HG02981 (cell line): ENCODE data around the gene DNAI1.
"Not testable (repeated sequence)": the region's sequence is repeated elsewhere in the genome, so short reads cannot be mapped to it uniquely, and the experiment has no call there.

Source experiments
- ATAC-seq: cut with Tn5 transposase; IDR thresholded peaks from one replicate; pipeline ENCODE4 v1.9.1; 2021; ENCODE audit warnings: mild to moderate bottlenecking, moderate library complexity; ENCODE audit not compliant: unreplicated experiment

The DNAI1 gene

GRCh38 chr9:34450644-34451043 lies 8.0 kb upstream of the DNAI1 start:
- ATAC-seq: no peak

- ATAC-seq: no peak
These were observed 7.5 kb upstream of the DNAI1 start for GRCh38 chr9:34451135-34451534.

- no peak for ATAC-seq
These were observed 7.1 kb upstream of the DNAI1 start for GRCh38 chr9:34451545-34451944.

- ATAC-seq: no peak
These were observed 6.0 kb upstream of the DNAI1 start for GRCh38 chr9:34452568-34452967.

- no peak for ATAC-seq
These were observed 4.0 kb upstream of the DNAI1 start for GRCh38 chr9:34454571-34455065.

- no peak for ATAC-seq
These were observed 2.5 kb upstream of the DNAI1 start for GRCh38 chr9:34456151-34456550.

- ATAC-seq: no peak
These were observed 1.9 kb upstream of the DNAI1 start for GRCh38 chr9:34456746-34457145.

- no peak for ATAC-seq
These were observed 1.2 kb upstream of the DNAI1 start for GRCh38 chr9:34457266-34458012.

GRCh38 chr9:34458959-34459340 lies 345 bp downstream of the DNAI1 start:
- no peak for ATAC-seq

- ATAC-seq: no peak
These were observed 751 bp downstream of the DNAI1 start for GRCh38 chr9:34459356-34459755.

- ATAC-seq: no peak
These were observed 1.3 kb downstream of the DNAI1 start for GRCh38 chr9:34459941-34460340.

- ATAC-seq: no peak
These were observed 4.7 kb downstream of the DNAI1 start for GRCh38 chr9:34463098-34463900.

GRCh38 chr9:34463901-34464232 lies 5.3 kb downstream of the DNAI1 start:
- ATAC-seq: no peak

- no peak for ATAC-seq
These were observed 6.0 kb downstream of the DNAI1 start for GRCh38 chr9:34464571-34464970.

- no peak for ATAC-seq
These were observed 6.9 kb downstream of the DNAI1 start for GRCh38 chr9:34465468-34465867.

- ATAC-seq: no peak
These were observed 16.5 kb downstream of the DNAI1 start for GRCh38 chr9:34475097-34475496.

GRCh38 chr9:34477541-34477940 lies 18.9 kb downstream of the DNAI1 start:
- ATAC-seq: no peak

- no peak for ATAC-seq
These were observed 20.8 kb downstream of the DNAI1 start for GRCh38 chr9:34479431-34479866.

GRCh38 chr9:34481620-34482019 lies 23.0 kb downstream of the DNAI1 start:
- not testable (repeated sequence) for ATAC-seq

- not testable (repeated sequence) for ATAC-seq
These were observed 24.1 kb downstream of the DNAI1 start for GRCh38 chr9:34482746-34483145.

GRCh38 chr9:34484678-34485077 lies 26.1 kb downstream of the DNAI1 start:
- ATAC-seq: no peak

GRCh38 chr9:34485822-34486221 lies 27.2 kb downstream of the DNAI1 start:
- no peak for ATAC-seq
